SU-DHL-6 (cell line): ENCODE data around the gene GABBR2.

Source experiments
- H2AFZ ChIP-seq: fragments of 200-600 bp; sonication (generic); 2 replicates; pipeline ENCODE4 v1.6.1; 2014; ENCODE audit warnings: low read depth, mild to moderate bottlenecking, moderate library complexity, mixed read lengths, antibody characterized with exemption, low read length; ENCODE audit not compliant: severe bottlenecking
- H3F3A ChIP-seq: fragments of 200-600 bp; shearing (Covaris generic); 2 replicates; pipeline ENCODE4 v1.6.0; 2016; ENCODE audit warnings: antibody characterized with exemption, mild to moderate bottlenecking; ENCODE audit not compliant: insufficient read depth
- H3K27ac ChIP-seq: fragments of 200-600 bp; sonication (generic); 2 replicates; pipeline ENCODE4 v1.5.1; 2016; ENCODE audit warnings: low read depth, mild to moderate bottlenecking, low read length, moderate library complexity, mixed read lengths
- H3K27me3 ChIP-seq: fragments of 200-600 bp; sonication (generic), shearing (Covaris generic); 2 replicates; pipeline ENCODE4 v1.6.0; 2014; ENCODE audit warnings: mild to moderate bottlenecking, low read length
- H3K36me3 ChIP-seq: fragments of 200-600 bp; sonication (generic); 2 replicates; pipeline ENCODE4 v1.6.1; 2014; ENCODE audit warnings: mild to moderate bottlenecking, low read length, mixed read lengths
- H3K4me2 ChIP-seq: fragments of 300-600, 200-600 bp; shearing (Covaris generic), sonication (generic); 2 replicates; pipeline ENCODE4 v1.6.0; 2014; ENCODE audit warnings: low read length, low read depth, mild to moderate bottlenecking; ENCODE audit not compliant: poor library complexity, severe bottlenecking
- H3K4me3 ChIP-seq: fragments of 200-600 bp; sonication (generic); 2 replicates; pipeline ENCODE4 v1.5.1; 2014; ENCODE audit warnings: antibody characterized with exemption, low read length, mild to moderate bottlenecking, mixed read lengths; ENCODE audit not compliant: insufficient read depth, poor library complexity, severe bottlenecking
- H3K79me2 ChIP-seq: fragments of 200-600 bp; sonication (generic); 2 replicates; pipeline ENCODE4 v1.6.1; 2014; ENCODE audit warnings: mild to moderate bottlenecking, low read length, moderate library complexity; ENCODE audit not compliant: insufficient read depth
- H3K9ac ChIP-seq: fragments of 200-600 bp; sonication (generic); 2 replicates; pipeline ENCODE4 v1.7.0; 2014; ENCODE audit warnings: mild to moderate bottlenecking, low read length
- H3K9me2 ChIP-seq: fragments of 200-600 bp; sonication (generic); replicated peaks from 2 replicates; pipeline ENCODE4 v1.6.1; 2014; ENCODE audit warnings: low read length; ENCODE audit not compliant: insufficient read depth
- H3K9me3 ChIP-seq: fragments of 200-600 bp; sonication (generic); 2 replicates; pipeline ENCODE4 v1.6.1; 2014; ENCODE audit warnings: low read length, mixed read lengths; ENCODE audit not compliant: insufficient read depth
- H4K20me1 ChIP-seq: fragments of 200-600 bp; sonication (generic); 2 replicates; pipeline ENCODE4 v1.6.1; 2014; ENCODE audit warnings: low read depth, mild to moderate bottlenecking, antibody characterized with exemption, low read length, moderate library complexity, mixed read lengths
- CTCF ChIP-seq: fragments of 200-600 bp; sonication (generic); IDR thresholded peaks from one replicate; pipeline ENCODE4 v1.5.1; 2017; ENCODE audit warnings: antibody characterized with exemption, mild to moderate bottlenecking, low read length, moderate library complexity; ENCODE audit not compliant: insufficient read depth, poor library complexity, severe bottlenecking
- EZH2phosphoT487 ChIP-seq: fragments of 200-600 bp; sonication (generic), shearing (Covaris generic); conservative IDR thresholded peaks from 2 replicates; pipeline ENCODE4 v1.6.1; 2018; ENCODE audit warnings: mild to moderate bottlenecking, antibody characterized with exemption, low read length, moderate library complexity, mixed read lengths

The GABBR2 gene

GRCh38 chr9:98538626-98539031, 170.1 kb downstream of the GABBR2 start:
- H3K9ac ChIP-seq = no peak overlapping the region
- H3K9me3 ChIP-seq = no peaks in the 10 kb centered on the region
- no peak overlapping the region for H2AFZ ChIP-seq
- no peaks in the 10 kb centered on the region for H3K36me3 ChIP-seq
- H3K9me2 ChIP-seq = no peaks in the 10 kb centered on the region
- H3K4me2 ChIP-seq = no peak overlapping the region
- no peak overlapping the region for H3K27ac ChIP-seq
- no peaks in the 10 kb centered on the region for H3K27me3 ChIP-seq
- no peaks in the 10 kb centered on the region for H4K20me1 ChIP-seq
- TF ChIP-seq EZH2phosphoT487 (no peak), CTCF (no peak)
- H3K79me2 ChIP-seq = no peaks in the 10 kb centered on the region
- no peaks in the 10 kb centered on the region for H3F3A ChIP-seq
- no peak overlapping the region for H3K4me3 ChIP-seq

GRCh38 chr9:98538203-98538602, 170.5 kb downstream of the GABBR2 start:
- Histone ChIP-seq H3K27ac (no peak overlapping the region), H3K4me2 (no peak overlapping the region), H4K20me1 (no peaks in the 10 kb centered on the region), H3K4me3 (no peak overlapping the region), H3K27me3 (no peaks in the 10 kb centered on the region), H3K9me2 (no peaks in the 10 kb centered on the region), H3F3A (no peaks in the 10 kb centered on the region), H3K9me3 (no peaks in the 10 kb centered on the region), H3K9ac (no peak overlapping the region), H3K79me2 (no peaks in the 10 kb centered on the region), H2AFZ (no peak overlapping the region), H3K36me3 (no peaks in the 10 kb centered on the region)
- TF ChIP-seq EZH2phosphoT487 (no peak), CTCF (no peak)

- TF ChIP-seq CTCF (peak; percentile 28), EZH2phosphoT487 (no peak)
- H3K9me2 ChIP-seq = no peaks in the 10 kb centered on the region
- no peak overlapping the region for H3K27ac ChIP-seq
- H2AFZ ChIP-seq = no peak overlapping the region
- H3F3A ChIP-seq = no peaks in the 10 kb centered on the region
- H4K20me1 ChIP-seq = no peaks in the 10 kb centered on the region
- no peak overlapping the region for H3K9ac ChIP-seq
- H3K4me3 ChIP-seq = no peak overlapping the region
- H3K4me2 ChIP-seq = no peak overlapping the region
- H3K36me3 ChIP-seq = no peaks in the 10 kb centered on the region
- no peaks in the 10 kb centered on the region for H3K79me2 ChIP-seq
- no peaks in the 10 kb centered on the region for H3K9me3 ChIP-seq
- no peaks in the 10 kb centered on the region for H3K27me3 ChIP-seq
These were observed 172.1 kb downstream of the GABBR2 start for GRCh38 chr9:98536542-98537173.

GRCh38 chr9:98533866-98534265, 174.9 kb downstream of the GABBR2 start:
- Histone ChIP-seq H3K4me3 (no peak overlapping the region), H3K36me3 (no peaks in the 10 kb centered on the region), H3K4me2 (no peak overlapping the region), H3K9me3 (no peaks in the 10 kb centered on the region), H3F3A (no peaks in the 10 kb centered on the region), H4K20me1 (no peaks in the 10 kb centered on the region), H2AFZ (no peak overlapping the region), H3K9me2 (no peaks in the 10 kb centered on the region), H3K79me2 (no peaks in the 10 kb centered on the region), H3K9ac (no peak overlapping the region), H3K27me3 (no peaks in the 10 kb centered on the region), H3K27ac (no peak overlapping the region)
- no peak for TF ChIP-seq CTCF
- no peak for TF ChIP-seq EZH2phosphoT487
